ENCODE measurements around the gene MAMSTR. TPM values are rescaled to one million over a fixed set of nuclear protein-coding genes. Genes with fewer than 3 reads are reported as not detected.
"Not testable (repeated sequence)": the region's sequence is repeated elsewhere in the genome, so short reads cannot be mapped to it uniquely, and the experiment has no call there.

MAMSTR gene
- total and polyA plus RNA-seq, 4 experiments from 2014 or later: 0.71 to 2.5 (median 1.4) TPM

DNA sequence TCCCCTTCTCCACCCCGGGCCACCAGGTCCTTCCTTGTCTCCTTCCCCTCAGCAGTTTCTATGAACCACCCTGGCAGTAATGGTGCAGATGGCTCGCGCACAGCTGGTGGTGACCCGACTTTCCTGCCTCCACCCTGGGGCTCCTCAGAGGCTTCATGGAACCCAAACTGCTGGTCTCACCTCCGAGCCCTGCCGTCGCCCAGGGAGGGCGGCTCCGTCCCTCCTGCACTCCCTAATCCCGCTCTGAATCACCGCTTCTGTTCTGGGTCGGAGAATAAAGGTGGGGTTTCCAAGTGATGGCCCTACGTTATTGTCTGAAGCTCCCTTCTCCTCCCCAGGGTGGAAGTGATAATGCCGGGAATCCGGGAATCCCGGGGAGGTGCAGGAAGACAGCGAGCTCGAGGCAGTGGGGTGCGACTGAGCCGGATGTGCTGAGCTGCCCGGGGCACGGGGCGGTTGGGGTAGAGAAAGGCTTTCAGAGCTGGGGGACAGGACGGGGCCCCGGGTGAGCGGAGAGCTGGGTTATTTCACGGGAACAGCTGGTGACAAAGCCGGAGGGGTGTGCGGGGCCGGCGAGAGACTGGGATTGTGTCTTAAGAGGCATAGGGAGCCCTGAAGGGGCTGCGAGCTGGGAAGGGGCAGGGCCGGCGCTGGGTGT is 23.0 kb downstream of the MAMSTR start:
- Histone ChIP-seq H3K36me3 (ENCODE audit: insufficient read depth, low read length) (no peaks in the 10 kb centered on the region), H3K4me3 (ENCODE audit: low read length in 2 of 2) (no peak overlapping the region), H3K4me1 (ENCODE audit: insufficient read depth, low read length) (peaks cover 7% of the 10 kb centered on the region), H3K27me3 (ENCODE audit: insufficient read depth, low read length) (peaks cover 7% of the 10 kb centered on the region), H3K9me3 (ENCODE audit: control insufficient read depth in 1 of 2, low read length in 2 of 2) (no peaks in the 10 kb centered on the region), H3K27ac (ENCODE audit: low read depth, low read length) (no peak overlapping the region)
- peaks cover 0 to 8% of the 10 kb centered on the region in 2 donors for H3K27me3 Mint-ChIP-seq
- H3K9me3 Mint-ChIP-seq: no peaks in the 10 kb centered on the region
- peaks cover 3 to 11% of the 10 kb centered on the region in 2 donors for H3K36me3 Mint-ChIP-seq
- H3K4me3 Mint-ChIP-seq: peak overlapping the region in 7 of 8 donors; percentile 28 to 75 (median 63)
- no peak for DNase-seq
- intact Hi-C loops (cut with micrococcal nuclease): no loop called here
- peaks cover 0 to 14% (median 7%) of the 10 kb centered on the region in 4 donors for H3K4me1 Mint-ChIP-seq
- POLR2A ChIA-PET (ENCODE audit: partially characterized antibody): interaction anchor here (1.0 to 1.4 kb wide), 2 partner anchors 17 to 30 kb away, joined by 3 read pairs; no protein-coding TSS in a partner anchor
- CTCF ChIA-PET (ENCODE audit: partially characterized antibody): interaction anchor here (1.0 to 1.2 kb wide), 3 partner anchors 22 to 145 kb away, joined by 3 read pairs; no protein-coding TSS in a partner anchor
- peak overlapping the region in 3 of 7 donors; percentile 29 to 60 (median 41) for H3K27ac Mint-ChIP-seq

DNA sequence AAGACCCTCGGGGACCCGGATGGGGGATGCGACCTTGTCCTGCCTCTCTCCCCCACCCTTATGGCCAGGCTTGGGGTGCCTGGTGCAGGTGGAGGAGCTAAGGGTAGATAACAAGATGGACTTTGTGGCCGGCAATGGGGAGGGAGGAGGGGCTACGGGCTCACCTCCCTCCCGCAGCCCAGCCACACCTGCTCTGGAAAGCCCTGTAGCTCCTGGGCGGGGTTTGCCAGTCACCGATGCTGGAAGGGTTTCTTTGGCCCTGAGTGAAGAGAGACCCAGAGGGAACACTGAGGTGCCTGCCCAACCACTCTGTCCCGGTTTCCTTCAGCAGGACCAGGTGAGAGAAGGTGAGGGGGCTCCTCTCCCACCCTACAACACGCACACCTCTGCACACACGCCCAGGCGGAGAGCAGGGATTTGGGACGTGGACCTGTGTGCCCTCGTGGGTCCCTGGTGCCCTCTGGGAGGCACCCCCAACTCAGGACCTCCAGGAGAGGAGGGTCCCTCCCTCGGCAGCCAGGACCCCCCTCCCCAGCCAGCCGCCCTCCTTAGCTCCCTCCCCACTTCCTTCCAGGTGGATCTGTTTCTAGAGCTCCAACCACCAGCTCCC is 23.7 kb downstream of the MAMSTR start, which contains the start of gene FUT2:
TSS of gene FUT2 (plus strand) at position 229 of the 610 bp plus-strand sequence. CDS start 6,986 bp downstream, outside the sequence.
- H3K36me3 Mint-ChIP-seq: peaks cover 3 to 6% of the 10 kb centered on the region in 2 donors
- no peak within 1 kb of the TSS for H3K27ac ChIP-seq (ENCODE audit: low read depth, low read length)
- H3K4me3 Mint-ChIP-seq: peak within 1 kb of the TSS in 7 of 8 donors; percentile 28 to 75 (median 63)
- peaks cover 0 to 8% of the 10 kb centered on the region in 2 donors for H3K27me3 Mint-ChIP-seq
- H3K4me3 ChIP-seq (ENCODE audit: low read length in 2 of 2): no peak within 1 kb of the TSS
- H3K4me1 ChIP-seq (ENCODE audit: insufficient read depth, low read length): peaks cover 7% of the 10 kb centered on the region
- CTCF ChIA-PET (ENCODE audit: partially characterized antibody): interaction anchor here (1.0 to 1.2 kb wide), 3 partner anchors 21 to 146 kb away, joined by 3 read pairs; no protein-coding TSS in a partner anchor
- no peaks in the 10 kb centered on the region for H3K36me3 ChIP-seq (ENCODE audit: insufficient read depth, low read length)
- POLR2A ChIA-PET (ENCODE audit: partially characterized antibody): interaction anchor here (1.0 kb wide), 1 partner anchor 18 kb away, joined by 3 read pairs; no protein-coding TSS in a partner anchor
- H3K9me3 ChIP-seq (ENCODE audit: control insufficient read depth in 1 of 2, low read length in 2 of 2): no peaks in the 10 kb centered on the region
- DNase-seq: no peak
- H3K9me3 Mint-ChIP-seq: no peaks in the 10 kb centered on the region
- intact Hi-C loops (cut with micrococcal nuclease): no loop called here
- H3K27ac Mint-ChIP-seq: peak within 1 kb of the TSS in 3 of 7 donors; percentile 29 to 60 (median 41)
- peaks cover 7% of the 10 kb centered on the region for H3K27me3 ChIP-seq (ENCODE audit: insufficient read depth, low read length)
- H3K4me1 Mint-ChIP-seq: peaks cover 0 to 14% (median 7%) of the 10 kb centered on the region in 4 donors

DNA sequence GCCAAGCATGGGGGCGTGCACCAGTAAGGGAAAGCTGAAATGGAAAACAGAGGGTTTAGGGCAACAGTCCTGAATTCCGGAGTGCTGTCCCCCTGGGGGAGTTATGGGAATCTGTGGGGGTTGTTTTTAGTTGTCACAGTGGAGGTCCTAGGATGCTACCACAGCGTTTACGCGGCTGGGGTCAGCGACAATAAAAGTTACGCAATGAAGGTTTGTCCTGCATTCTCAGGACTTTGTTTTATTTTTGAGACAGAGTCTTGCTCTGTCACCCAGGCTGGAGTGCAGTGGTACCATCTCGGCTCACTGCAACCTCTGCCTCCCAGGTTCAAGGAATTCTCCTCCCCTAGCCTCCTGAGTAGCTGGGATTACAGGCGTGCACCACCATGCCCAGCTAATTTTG is 25.9 kb downstream of the MAMSTR start:
- H3K27me3 ChIP-seq (ENCODE audit: insufficient read depth, low read length); H3K27ac ChIP-seq (ENCODE audit: low read depth, low read length); H3K4me3 Mint-ChIP-seq; H3K27me3 Mint-ChIP-seq; H3K9me3 Mint-ChIP-seq; H3K4me1 ChIP-seq (ENCODE audit: insufficient read depth, low read length); H3K36me3 Mint-ChIP-seq; H3K9me3 ChIP-seq (ENCODE audit: control insufficient read depth in 1 of 2, low read length in 2 of 2); POLR2A ChIA-PET (ENCODE audit: partially characterized antibody); H3K36me3 ChIP-seq (ENCODE audit: insufficient read depth, low read length); DNase-seq; H3K4me3 ChIP-seq (ENCODE audit: low read length in 2 of 2); intact Hi-C loops (cut with micrococcal nuclease): not testable (repeated sequence)
- H3K27ac Mint-ChIP-seq: peak overlapping the region in 1 of 7 donors; percentile 15
- CTCF ChIA-PET (ENCODE audit: partially characterized antibody): interaction anchor here (0.9 to 1.2 kb wide), 2 partner anchors 18 to 149 kb away, joined by 3 read pairs; no protein-coding TSS in a partner anchor
- peaks cover 0 to 14% (median 7%) of the 10 kb centered on the region in 4 donors for H3K4me1 Mint-ChIP-seq

DNA sequence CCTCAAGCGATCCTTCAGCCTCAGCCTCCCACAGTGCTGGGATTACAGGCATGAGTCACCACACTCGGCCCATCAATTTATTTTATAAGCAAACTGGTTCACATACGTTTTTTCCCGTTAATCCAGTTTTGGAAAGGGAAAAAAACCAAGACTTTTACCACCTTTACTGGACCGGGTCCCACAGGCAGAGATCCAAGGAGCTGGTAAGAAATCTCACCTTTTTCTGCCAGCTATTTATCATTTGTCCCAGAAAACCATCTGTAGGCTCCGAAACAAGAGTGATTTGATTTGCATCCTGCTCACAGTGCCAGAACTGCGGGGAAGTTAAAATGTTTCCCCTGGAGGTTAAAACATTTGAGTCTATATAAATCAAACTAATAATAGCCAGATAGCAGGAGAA is 30.1 kb downstream of the MAMSTR start:
- Mint-ChIP-seq H3K27ac (no peak overlapping the region), H3K36me3 (no peaks in the 10 kb centered on the region), H3K4me1 (no peaks in the 10 kb centered on the region), H3K27me3 (no peaks in the 10 kb centered on the region), H3K9me3 (no peaks in the 10 kb centered on the region), H3K4me3 (no peak overlapping the region)
- H3K27me3 ChIP-seq (ENCODE audit: insufficient read depth, low read length): no peaks in the 10 kb centered on the region
- H3K27ac ChIP-seq (ENCODE audit: low read depth, low read length): no peak overlapping the region
- intact Hi-C loops (cut with micrococcal nuclease): no loop called here
- H3K4me3 ChIP-seq (ENCODE audit: low read length in 2 of 2): no peak overlapping the region
- H3K36me3 ChIP-seq (ENCODE audit: insufficient read depth, low read length): no peaks in the 10 kb centered on the region
- ChIA-PET CTCF (ENCODE audit: partially characterized antibody) (no interaction called here), POLR2A (ENCODE audit: partially characterized antibody) (no interaction called here)
- H3K4me1 ChIP-seq (ENCODE audit: insufficient read depth, low read length): no peaks in the 10 kb centered on the region
- no peak for DNase-seq
- no peaks in the 10 kb centered on the region for H3K9me3 ChIP-seq (ENCODE audit: control insufficient read depth in 1 of 2, low read length in 2 of 2)

DNA sequence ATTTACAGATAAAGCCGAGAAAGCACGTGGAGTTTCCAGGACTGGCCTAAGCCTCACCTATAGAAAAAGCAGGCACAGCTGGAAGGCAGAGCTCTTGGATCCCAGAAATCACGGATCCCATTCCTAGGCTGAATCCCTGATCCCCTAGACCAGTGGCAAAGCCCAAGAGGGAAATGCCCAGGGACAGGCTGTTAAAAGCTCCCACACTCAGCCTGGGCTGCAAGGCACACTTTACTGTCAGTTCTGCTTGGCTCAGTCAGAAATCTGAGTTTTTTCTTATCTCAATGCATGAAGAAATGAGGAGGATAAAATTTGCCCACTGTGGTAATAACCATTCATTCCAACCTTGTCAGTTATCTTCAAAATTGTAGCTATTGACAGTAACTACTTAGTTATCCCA is 31.7 kb downstream of the MAMSTR start:
- ChIA-PET CTCF (ENCODE audit: partially characterized antibody) (no interaction called here), POLR2A (ENCODE audit: partially characterized antibody) (interaction anchor here (0.7 kb wide), 1 partner anchor 172 kb away, joined by 3 read pairs; no protein-coding TSS in a partner anchor)
- H3K27ac ChIP-seq (ENCODE audit: low read depth, low read length): no peak overlapping the region
- no peak for DNase-seq
- no peaks in the 10 kb centered on the region for H3K4me1 ChIP-seq (ENCODE audit: insufficient read depth, low read length)
- no peak overlapping the region for H3K4me3 ChIP-seq (ENCODE audit: low read length in 2 of 2)
- no peaks in the 10 kb centered on the region for H3K36me3 ChIP-seq (ENCODE audit: insufficient read depth, low read length)
- H3K27me3 ChIP-seq (ENCODE audit: insufficient read depth, low read length): no peaks in the 10 kb centered on the region
- no peaks in the 10 kb centered on the region for H3K9me3 ChIP-seq (ENCODE audit: control insufficient read depth in 1 of 2, low read length in 2 of 2)
- H3K9me3 Mint-ChIP-seq: no peaks in the 10 kb centered on the region
- H3K4me1 Mint-ChIP-seq: no peaks in the 10 kb centered on the region
- no peak overlapping the region for H3K4me3 Mint-ChIP-seq
- H3K36me3 Mint-ChIP-seq: no peaks in the 10 kb centered on the region
- H3K27ac Mint-ChIP-seq: no peak overlapping the region
- H3K27me3 Mint-ChIP-seq: no peaks in the 10 kb centered on the region
- intact Hi-C loops (cut with micrococcal nuclease): no loop called here

DNA sequence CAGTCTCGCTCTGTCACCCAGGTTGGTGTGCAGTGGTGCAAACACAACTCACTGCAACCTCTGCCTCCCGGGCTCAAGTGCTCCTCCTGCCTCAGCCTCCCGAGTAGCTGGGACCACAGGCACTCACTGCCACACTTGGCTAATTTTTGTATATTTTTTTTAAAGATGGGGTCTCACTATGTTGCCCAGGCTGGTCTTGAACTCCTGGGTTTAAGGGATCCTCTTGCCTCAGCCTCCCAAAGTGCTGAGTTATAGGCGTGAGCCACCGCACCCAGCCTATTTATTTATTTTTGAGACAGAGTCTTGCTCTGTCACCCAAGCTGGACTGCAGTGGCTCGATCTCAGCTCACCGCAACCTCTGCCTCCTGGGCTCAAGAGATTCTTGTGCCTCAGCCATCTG is 32.9 kb downstream of the MAMSTR start:
- H3K9me3 ChIP-seq (ENCODE audit: control insufficient read depth in 1 of 2, low read length in 2 of 2); H3K36me3 ChIP-seq (ENCODE audit: insufficient read depth, low read length); H3K4me1 Mint-ChIP-seq; H3K4me1 ChIP-seq (ENCODE audit: insufficient read depth, low read length); H3K27me3 ChIP-seq (ENCODE audit: insufficient read depth, low read length); H3K4me3 ChIP-seq (ENCODE audit: low read length in 2 of 2); H3K4me3 Mint-ChIP-seq; H3K27ac ChIP-seq (ENCODE audit: low read depth, low read length); POLR2A ChIA-PET (ENCODE audit: partially characterized antibody); H3K36me3 Mint-ChIP-seq; H3K9me3 Mint-ChIP-seq; intact Hi-C loops (cut with micrococcal nuclease); CTCF ChIA-PET (ENCODE audit: partially characterized antibody); H3K27me3 Mint-ChIP-seq; DNase-seq: not testable (repeated sequence)
- peak overlapping the region in 1 of 7 donors; percentile 8 for H3K27ac Mint-ChIP-seq

DNA sequence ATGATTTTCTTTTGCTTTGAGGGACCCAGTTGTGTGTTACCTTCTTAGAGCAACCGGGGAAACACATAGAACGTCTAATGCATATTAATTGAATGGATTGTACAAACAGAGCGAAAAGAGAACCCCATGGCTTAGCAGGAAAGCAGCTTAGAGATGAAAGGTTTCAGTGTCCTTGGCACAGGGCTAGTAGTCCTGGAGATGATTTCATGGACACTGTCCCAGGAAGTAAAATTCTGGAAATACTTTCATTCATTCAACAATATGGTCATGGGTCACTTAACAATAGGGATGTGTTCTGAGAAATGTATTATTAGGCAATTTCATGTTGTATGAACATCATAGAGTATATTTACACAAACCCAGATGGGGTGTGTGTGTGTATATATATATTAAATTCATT is 33.4 kb downstream of the MAMSTR start:
- ChIA-PET CTCF (ENCODE audit: partially characterized antibody) (interaction anchor here (2.1 kb wide), 1 partner anchor 11 kb away, joined by 7 read pairs; no protein-coding TSS in a partner anchor), POLR2A (ENCODE audit: partially characterized antibody) (interaction anchor here (0.5 kb wide), 1 partner anchor 411 kb away, joined by 3 read pairs; no protein-coding TSS in a partner anchor)
- intact Hi-C loops (cut with micrococcal nuclease): no loop called here
- DNase-seq: no peak
- Histone ChIP-seq H3K9me3 (ENCODE audit: control insufficient read depth in 1 of 2, low read length in 2 of 2) (no peaks in the 10 kb centered on the region), H3K36me3 (ENCODE audit: insufficient read depth, low read length) (no peaks in the 10 kb centered on the region), H3K4me3 (ENCODE audit: low read length in 2 of 2) (no peak overlapping the region), H3K27ac (ENCODE audit: low read depth, low read length) (no peak overlapping the region), H3K27me3 (ENCODE audit: insufficient read depth, low read length) (no peaks in the 10 kb centered on the region), H3K4me1 (ENCODE audit: insufficient read depth, low read length) (no peaks in the 10 kb centered on the region)
- H3K9me3 Mint-ChIP-seq: no peaks in the 10 kb centered on the region
- no peaks in the 10 kb centered on the region for H3K27me3 Mint-ChIP-seq
- H3K27ac Mint-ChIP-seq: no peak overlapping the region
- H3K4me1 Mint-ChIP-seq: no peaks in the 10 kb centered on the region
- H3K36me3 Mint-ChIP-seq: no peaks in the 10 kb centered on the region
- no peak overlapping the region for H3K4me3 Mint-ChIP-seq

Data from CD4-positive, alpha-beta memory T cell (primary cell).